ENCODE data around the gene GP5.

Gene GP5

DNA sequence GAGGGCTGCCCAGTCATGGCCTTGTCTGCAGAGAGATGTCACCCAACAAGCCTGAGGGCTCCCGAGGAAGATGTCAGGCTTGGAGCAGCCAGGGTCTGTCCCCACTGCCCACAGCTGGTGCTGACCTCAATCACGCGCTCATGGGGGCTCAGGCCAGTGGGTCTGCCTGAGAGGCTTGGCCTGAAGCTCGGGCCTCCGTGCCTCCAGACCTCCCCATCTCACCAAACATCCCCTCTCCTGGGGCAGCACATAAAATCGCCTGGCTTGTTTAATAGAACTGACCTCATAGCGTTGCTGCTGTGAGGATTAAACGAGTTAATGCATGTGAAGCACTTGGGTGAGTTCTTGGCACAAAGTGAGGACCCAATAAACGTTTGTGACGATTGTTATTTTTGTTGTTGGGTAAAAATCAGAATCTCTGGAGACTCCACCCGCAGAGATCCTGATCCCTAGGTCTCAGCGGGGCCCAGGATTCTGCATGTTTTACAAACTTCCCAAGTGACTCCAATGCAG, 33.0 kb downstream of the GP5 start:
- Histone ChIP-seq H3K4me3 (ENCODE audit: low read depth in 1 of 2, low read length in 2 of 2) (no peak overlapping the region), H3K4me1 (ENCODE audit: insufficient read depth, low read length) (no peaks in the 10 kb centered on the region), H3K79me2 (ENCODE audit: insufficient read depth, low read length) (no peaks in the 10 kb centered on the region), H2AFZ (ENCODE audit: low read depth, low read length) (no peak overlapping the region), H3K9me3 (ENCODE audit: insufficient read depth, low read length, severe bottlenecking) (no peaks in the 10 kb centered on the region), H3K4me2 (ENCODE audit: insufficient read depth, low read length) (no peak overlapping the region), H3K9ac (ENCODE audit: low read depth, low read length) (no peak overlapping the region), H3K36me3 (ENCODE audit: insufficient read depth, low read length) (no peaks in the 10 kb centered on the region), H4K20me1 (ENCODE audit: insufficient read depth, low read length) (no peaks in the 10 kb centered on the region), H3K27ac (ENCODE audit: low read length) (no peak overlapping the region), H3K27me3 (ENCODE audit: insufficient read depth, low read length, poor library complexity) (peaks cover 12% of the 10 kb centered on the region)
- TF ChIP-seq EZH2 (IDR thresholded peaks at IDR 0.05; ENCODE audit: borderline replicate concordance, low read depth, low read length, severe bottlenecking) = no peak
- TF ChIP-seq, protein P1, sequence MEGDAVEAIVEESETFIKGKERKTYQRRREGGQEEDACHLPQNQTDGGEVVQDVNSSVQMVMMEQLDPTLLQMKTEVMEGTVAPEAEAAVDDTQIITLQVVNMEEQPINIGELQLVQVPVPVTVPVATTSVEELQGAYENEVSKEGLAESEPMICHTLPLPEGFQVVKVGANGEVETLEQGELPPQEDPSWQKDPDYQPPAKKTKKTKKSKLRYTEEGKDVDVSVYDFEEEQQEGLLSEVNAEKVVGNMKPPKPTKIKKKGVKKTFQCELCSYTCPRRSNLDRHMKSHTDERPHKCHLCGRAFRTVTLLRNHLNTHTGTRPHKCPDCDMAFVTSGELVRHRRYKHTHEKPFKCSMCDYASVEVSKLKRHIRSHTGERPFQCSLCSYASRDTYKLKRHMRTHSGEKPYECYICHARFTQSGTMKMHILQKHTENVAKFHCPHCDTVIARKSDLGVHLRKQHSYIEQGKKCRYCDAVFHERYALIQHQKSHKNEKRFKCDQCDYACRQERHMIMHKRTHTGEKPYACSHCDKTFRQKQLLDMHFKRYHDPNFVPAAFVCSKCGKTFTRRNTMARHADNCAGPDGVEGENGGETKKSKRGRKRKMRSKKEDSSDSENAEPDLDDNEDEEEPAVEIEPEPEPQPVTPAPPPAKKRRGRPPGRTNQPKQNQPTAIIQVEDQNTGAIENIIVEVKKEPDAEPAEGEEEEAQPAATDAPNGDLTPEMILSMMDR (IDR thresholded peaks at IDR 0.05; ENCODE audit: borderline replicate concordance, extremely low read depth, low read length, poor library complexity, severe bottlenecking) = no peak
- ATAC-seq (ENCODE audit: insufficient read depth, low read depth) (no peak), DNase-seq (no peak)

GRCh38 chr3:194365526-194365925, 33.5 kb downstream of the GP5 start:
- Histone ChIP-seq H3K27ac (ENCODE audit: low read length) (no peak overlapping the region), H3K27me3 (ENCODE audit: insufficient read depth, low read length, poor library complexity) (peaks cover 12% of the 10 kb centered on the region), H3K36me3 (ENCODE audit: insufficient read depth, low read length) (no peaks in the 10 kb centered on the region), H3K9ac (ENCODE audit: low read depth, low read length) (no peak overlapping the region), H4K20me1 (ENCODE audit: insufficient read depth, low read length) (no peaks in the 10 kb centered on the region), H3K79me2 (ENCODE audit: insufficient read depth, low read length) (no peaks in the 10 kb centered on the region), H2AFZ (ENCODE audit: low read depth, low read length) (no peak overlapping the region), H3K4me3 (ENCODE audit: low read depth in 1 of 2, low read length in 2 of 2) (no peak overlapping the region), H3K9me3 (ENCODE audit: insufficient read depth, low read length, severe bottlenecking) (no peaks in the 10 kb centered on the region), H3K4me2 (ENCODE audit: insufficient read depth, low read length) (no peak overlapping the region), H3K4me1 (ENCODE audit: insufficient read depth, low read length) (no peaks in the 10 kb centered on the region)
- DNase-seq (no peak), ATAC-seq (ENCODE audit: insufficient read depth, low read depth) (no peak)
- no peak for TF ChIP-seq EZH2 (IDR thresholded peaks at IDR 0.05; ENCODE audit: borderline replicate concordance, low read depth, low read length, severe bottlenecking)
- TF ChIP-seq, protein P1 (IDR thresholded peaks at IDR 0.05; ENCODE audit: borderline replicate concordance, extremely low read depth, low read length, poor library complexity, severe bottlenecking) = no peak

- Histone ChIP-seq H3K27me3 (ENCODE audit: insufficient read depth, low read length, poor library complexity) (peaks cover 11% of the 10 kb centered on the region), H4K20me1 (ENCODE audit: insufficient read depth, low read length) (no peaks in the 10 kb centered on the region), H3K9me3 (ENCODE audit: insufficient read depth, low read length, severe bottlenecking) (no peaks in the 10 kb centered on the region), H3K36me3 (ENCODE audit: insufficient read depth, low read length) (no peaks in the 10 kb centered on the region), H2AFZ (ENCODE audit: low read depth, low read length) (no peak overlapping the region), H3K79me2 (ENCODE audit: insufficient read depth, low read length) (no peaks in the 10 kb centered on the region), H3K4me3 (ENCODE audit: low read depth in 1 of 2, low read length in 2 of 2) (no peak overlapping the region), H3K4me1 (ENCODE audit: insufficient read depth, low read length) (no peaks in the 10 kb centered on the region), H3K27ac (ENCODE audit: low read length) (no peak overlapping the region), H3K4me2 (ENCODE audit: insufficient read depth, low read length) (no peak overlapping the region), H3K9ac (ENCODE audit: low read depth, low read length) (no peak overlapping the region)
- ATAC-seq (ENCODE audit: insufficient read depth, low read depth) = peak; percentile 59; the same call in 2 of the 3 replicates
- TF ChIP-seq EZH2 (IDR thresholded peaks at IDR 0.05; ENCODE audit: borderline replicate concordance, low read depth, low read length, severe bottlenecking) = no peak
- TF ChIP-seq, protein P1 (IDR thresholded peaks at IDR 0.05; ENCODE audit: borderline replicate concordance, extremely low read depth, low read length, poor library complexity, severe bottlenecking) = no peak
- DNase-seq = no peak
Observed at GRCh38 chr3:194364652-194365434, 34.2 kb downstream of the GP5 start.
